NT2/D1 (cell line): ENCODE measurements around the gene RGSL1.
A peak's percentile ranks its signal among the peaks of the same experiment; 100 is the strongest.

ENCODE experiments used
- DNase-seq: peaks from one replicate; pipeline ENCODE4 v3.0.0-alpha.2; 2011; ENCODE audit warnings: low read depth, low spot score
- H3K27me3 ChIP-seq: 2 replicates; pipeline ENCODE4 v1.6.0; 2011; ENCODE audit warnings: mild to moderate bottlenecking; ENCODE audit not compliant: insufficient read length, insufficient read depth
- H3K36me3 ChIP-seq: 2 replicates; pipeline ENCODE4 v1.6.1; 2011; ENCODE audit warnings: mild to moderate bottlenecking, low read length, mixed read lengths; ENCODE audit not compliant: insufficient read depth, insufficient read length
- H3K4me1 ChIP-seq: 2 replicates; pipeline ENCODE4 v1.5.1; 2011; ENCODE audit not compliant: insufficient read depth, insufficient read length
- H3K4me3 ChIP-seq: 2 replicates; pipeline ENCODE4 v1.5.1; 2011; ENCODE audit warnings: low read depth; ENCODE audit not compliant: insufficient read length
- H3K9ac ChIP-seq: 2 replicates; pipeline ENCODE4 v1.6.0; 2011; ENCODE audit warnings: low read depth; ENCODE audit not compliant: insufficient read length
- H3K9me3 ChIP-seq: 2 replicates; pipeline ENCODE4 v1.5.1; 2011; ENCODE audit warnings: mild to moderate bottlenecking, low read length; ENCODE audit not compliant: insufficient read depth
- SUZ12 ChIP-seq: IDR thresholded peaks from 2 replicates; pipeline ENCODE4 v1.6.1; 2011; ENCODE audit not compliant: insufficient read length, insufficient read depth; ENCODE audit errors: extremely low read depth
- YY1 ChIP-seq: IDR thresholded peaks from 2 replicates; pipeline ENCODE4 v1.6.1; 2011; ENCODE audit not compliant: insufficient read length, insufficient read depth
- ZNF274 ChIP-seq: IDR thresholded peaks from 2 replicates; pipeline ENCODE4 v1.6.1; 2011; ENCODE audit warnings: mild to moderate bottlenecking, low read depth, low read length

Gene RGSL1

DNA sequence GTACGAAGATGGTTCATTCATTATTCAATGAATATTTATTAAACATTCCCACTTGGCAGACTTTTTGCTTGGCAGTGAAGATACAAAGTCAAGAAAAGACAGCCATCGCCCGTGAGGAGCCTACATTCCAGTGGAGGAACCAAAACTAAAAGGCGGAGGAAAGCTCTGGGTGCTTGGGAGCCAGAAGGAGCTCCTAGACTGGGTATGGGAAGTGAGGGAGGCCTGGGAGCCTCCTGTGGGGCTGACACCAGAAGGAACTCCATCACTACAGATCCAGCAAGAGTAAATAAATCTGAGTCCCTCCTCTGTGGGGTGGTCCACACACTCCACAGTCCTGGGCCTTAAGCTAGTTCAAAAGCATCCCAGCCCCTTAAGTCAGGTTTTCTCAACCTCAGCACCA is 124.2 kb downstream of the RGSL1 start:
- no peak overlapping the region for H3K4me3 ChIP-seq
- TF ChIP-seq SUZ12 (no peak), ZNF274 (no peak), YY1 (no peak)
- H3K4me1 ChIP-seq: no peaks in the 10 kb centered on the region
- no peak for DNase-seq
- no peaks in the 10 kb centered on the region for H3K36me3 ChIP-seq
- no peak overlapping the region for H3K9ac ChIP-seq
- no peaks in the 10 kb centered on the region for H3K27me3 ChIP-seq
- no peaks in the 10 kb centered on the region for H3K9me3 ChIP-seq

DNA sequence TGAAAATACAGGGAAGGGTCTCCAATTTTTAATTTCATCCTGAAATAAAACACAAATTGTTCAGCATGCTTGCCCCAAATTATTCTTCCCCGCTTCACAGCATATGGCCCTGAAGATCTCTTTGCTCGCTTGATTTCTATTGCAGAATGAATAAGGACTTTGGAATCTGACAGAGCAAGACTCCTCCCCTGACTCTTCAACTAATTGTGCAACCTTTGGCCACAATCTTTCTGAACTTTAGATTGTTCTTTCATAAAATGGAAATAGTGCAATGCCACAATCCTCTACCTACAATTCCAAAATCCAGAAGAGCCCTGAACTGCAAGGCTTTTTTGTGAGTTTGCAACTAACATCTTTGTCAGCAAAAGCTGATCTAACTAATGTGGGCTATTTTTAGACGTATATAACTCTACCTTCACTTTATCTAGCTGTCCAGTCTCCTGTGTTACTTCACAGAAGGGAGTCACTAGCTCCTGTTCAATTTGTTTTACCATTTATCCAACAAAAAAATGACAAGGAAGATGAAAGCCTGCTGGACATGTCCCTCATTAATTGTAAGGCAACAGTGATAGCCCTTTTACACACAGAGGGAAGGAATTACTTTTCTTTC is 125.7 kb downstream of the RGSL1 start:
- H3K4me1 ChIP-seq: no peaks in the 10 kb centered on the region
- H3K9ac ChIP-seq: no peak overlapping the region
- no peaks in the 10 kb centered on the region for H3K27me3 ChIP-seq
- no peak overlapping the region for H3K4me3 ChIP-seq
- no peaks in the 10 kb centered on the region for H3K9me3 ChIP-seq
- peaks cover 5% of the 10 kb centered on the region for H3K36me3 ChIP-seq
- DNase-seq: no peak
- TF ChIP-seq SUZ12: no peak
- no peak for TF ChIP-seq ZNF274
- TF ChIP-seq YY1: no peak

DNA sequence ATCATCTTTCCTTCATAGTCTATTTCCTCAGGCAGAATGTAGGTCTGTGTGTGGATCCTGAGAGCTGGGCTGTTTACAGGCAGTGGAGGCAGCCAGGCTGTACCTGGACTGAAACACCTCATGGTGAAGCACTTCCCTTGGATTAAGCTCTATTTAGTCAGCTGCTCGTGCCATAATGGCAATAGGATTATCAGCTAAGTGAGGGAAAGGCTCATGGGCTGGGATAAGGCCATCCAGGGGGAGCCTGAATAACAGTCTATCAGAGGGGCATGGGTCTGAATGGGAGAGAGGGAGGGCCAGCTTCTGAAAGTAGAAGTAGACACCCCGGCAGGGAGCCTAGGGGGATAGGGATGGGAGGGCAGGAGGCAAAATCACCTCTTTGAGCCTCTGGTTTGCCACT is 130.8 kb downstream of the RGSL1 start:
- TF ChIP-seq SUZ12 (no peak), YY1 (no peak), ZNF274 (no peak)
- DNase-seq: no peak
- H3K9ac ChIP-seq: no peak overlapping the region
- H3K4me1 ChIP-seq: no peaks in the 10 kb centered on the region
- H3K27me3 ChIP-seq: no peaks in the 10 kb centered on the region
- peaks cover 5% of the 10 kb centered on the region for H3K36me3 ChIP-seq
- H3K9me3 ChIP-seq: no peaks in the 10 kb centered on the region
- H3K4me3 ChIP-seq: no peak overlapping the region

DNA sequence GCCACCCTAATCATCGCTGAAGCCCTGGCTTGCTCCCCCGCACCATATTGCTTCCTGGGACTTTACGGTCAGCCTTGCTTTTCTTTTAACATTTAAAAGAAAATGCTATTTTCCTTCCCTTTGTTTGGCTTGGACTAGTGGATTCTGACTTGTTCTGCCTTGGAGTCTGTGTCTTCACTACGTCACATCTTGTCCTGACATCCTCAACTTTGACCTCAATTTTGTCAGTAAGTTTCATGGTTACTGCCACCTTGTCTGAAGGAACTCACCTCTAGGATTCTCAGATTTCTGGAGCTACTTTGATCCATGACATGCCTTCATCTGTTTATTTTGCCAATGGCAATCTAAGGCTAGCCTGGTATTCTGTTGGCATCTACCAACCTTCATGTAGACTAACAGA is 134.8 kb downstream of the RGSL1 start:
- TF ChIP-seq SUZ12 (no peak), ZNF274 (no peak), YY1 (no peak)
- no peak overlapping the region for H3K4me3 ChIP-seq
- peaks cover 5% of the 10 kb centered on the region for H3K36me3 ChIP-seq
- DNase-seq: no peak
- no peaks in the 10 kb centered on the region for H3K27me3 ChIP-seq
- peaks cover 4% of the 10 kb centered on the region for H3K4me1 ChIP-seq
- H3K9me3 ChIP-seq: no peaks in the 10 kb centered on the region
- H3K9ac ChIP-seq: no peak overlapping the region

DNA sequence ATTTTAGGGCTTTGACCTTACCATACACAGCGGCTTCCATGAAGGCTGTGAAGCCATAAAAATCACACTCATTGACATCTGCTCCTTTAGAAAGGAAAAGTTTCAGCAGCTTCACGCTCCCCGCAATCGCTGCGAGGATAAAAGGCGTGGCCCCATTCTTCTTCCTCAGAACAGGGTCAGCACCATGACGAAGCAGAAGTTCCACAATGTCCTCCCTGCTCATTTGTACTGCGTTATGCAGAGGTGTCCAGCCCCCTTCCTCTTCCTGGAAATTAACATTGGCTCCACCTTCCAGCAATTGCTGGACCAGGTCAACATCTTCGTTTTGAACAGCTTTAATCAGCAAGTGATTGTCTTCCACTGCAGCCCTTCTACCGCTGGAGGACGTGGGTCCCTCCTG is 136.4 kb downstream of the RGSL1 start:
- Histone ChIP-seq H3K4me1 (peaks cover 4% of the 10 kb centered on the region), H3K9ac (no peak overlapping the region), H3K27me3 (no peaks in the 10 kb centered on the region), H3K9me3 (no peaks in the 10 kb centered on the region), H3K4me3 (no peak overlapping the region), H3K36me3 (no peaks in the 10 kb centered on the region)
- TF ChIP-seq YY1: no peak
- no peak for TF ChIP-seq SUZ12
- TF ChIP-seq ZNF274: no peak
- DNase-seq: no peak

DNA sequence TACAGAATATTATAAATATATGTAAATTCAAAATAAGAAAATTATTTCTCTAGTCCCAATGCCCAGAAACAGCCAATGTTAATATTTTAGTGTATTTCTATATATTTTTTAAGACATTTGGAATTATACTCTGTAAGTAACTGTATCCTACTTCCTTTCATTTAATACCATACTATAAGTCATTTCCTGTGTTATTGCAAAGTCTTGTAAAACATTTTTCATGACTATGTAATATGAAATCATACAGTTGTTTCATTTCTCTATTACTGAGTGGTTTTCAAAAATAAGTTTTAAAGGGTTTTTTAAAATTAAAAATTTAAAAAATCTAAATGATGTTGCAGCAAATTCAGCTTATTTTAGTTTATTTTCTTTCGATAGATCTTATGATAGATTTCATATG is 137.1 kb downstream of the RGSL1 start:
- DNase-seq: no peak
- Histone ChIP-seq H3K36me3 (no peaks in the 10 kb centered on the region), H3K4me3 (no peak overlapping the region), H3K27me3 (no peaks in the 10 kb centered on the region), H3K4me1 (peaks cover 4% of the 10 kb centered on the region), H3K9me3 (no peaks in the 10 kb centered on the region), H3K9ac (no peak overlapping the region)
- TF ChIP-seq YY1: no peak

DNA sequence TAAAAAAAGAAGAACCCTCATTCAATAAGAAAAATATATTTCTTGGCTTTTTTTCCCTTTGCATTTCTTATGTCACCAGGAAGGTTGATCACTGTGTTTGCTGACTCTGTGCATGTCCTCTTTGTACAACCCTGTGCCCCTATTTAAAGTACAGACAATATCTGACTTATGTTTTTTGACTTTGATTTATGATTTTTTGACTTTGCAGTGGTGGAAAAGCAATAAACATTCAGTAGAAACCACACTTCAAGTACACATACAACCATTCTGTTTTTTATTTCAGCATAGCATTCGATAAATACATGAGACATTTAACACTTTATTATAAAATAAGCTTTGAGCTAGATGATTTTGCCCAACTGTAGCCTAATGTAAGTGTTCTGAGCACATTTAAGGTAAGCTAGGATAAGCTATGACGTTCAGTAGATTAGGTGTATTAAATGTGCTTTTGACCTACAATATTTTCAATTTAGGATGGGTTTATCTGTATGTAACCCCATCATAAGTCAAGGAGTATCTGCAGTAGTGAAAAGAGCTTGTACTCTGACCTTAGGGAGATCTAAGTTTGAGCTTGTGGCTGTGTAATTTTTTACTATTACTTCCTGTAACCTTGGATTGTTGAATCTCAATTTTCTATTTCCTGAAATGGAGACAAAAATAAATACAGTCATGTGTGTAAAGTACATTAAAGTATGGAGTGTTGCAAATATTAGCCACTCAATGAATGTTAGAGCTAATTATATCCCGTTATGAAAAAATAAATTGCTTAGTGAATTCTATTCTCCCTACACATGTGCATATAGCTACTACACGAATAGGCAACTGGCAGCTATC is 137.9 kb downstream of the RGSL1 start:
- Histone ChIP-seq H3K27me3 (no peaks in the 10 kb centered on the region), H3K4me3 (peak overlapping the region; percentile 52), H3K36me3 (no peaks in the 10 kb centered on the region), H3K9ac (no peak overlapping the region), H3K9me3 (no peaks in the 10 kb centered on the region), H3K4me1 (peaks cover 4% of the 10 kb centered on the region)
- no peak for DNase-seq
- TF ChIP-seq SUZ12 (no peak), ZNF274 (no peak), YY1 (no peak)
